Hindlimb muscle (tissue), 1 donor: ENCODE measurements around the gene MYLK. TPM values are rescaled to one million over a fixed set of nuclear protein-coding genes. Genes with fewer than 3 reads are reported as not detected.
"Not testable (repeated sequence)": the region's sequence is repeated elsewhere in the genome, so short reads cannot be mapped to it uniquely, and the experiment has no call there.

ENCODE experiments used
- DNase-seq: peaks from one replicate; pipeline ENCODE4 v3.0.0-alpha.2; 2013
- polyA plus RNA-seq: library from polyadenylated mRNA; unstranded; fragments of 120-200 nt; gene quantifications from one replicate; pipeline ENCODE4 v1.2.1, GENCODE V29; 2013; ENCODE audit not compliant: insufficient read length

The MYLK gene
- polyA plus RNA-seq, 1 donor = 23.9 TPM

GRCh38 chr3:123720638-123721037, 163.5 kb downstream of the MYLK start:
- no peak for DNase-seq

GRCh38 chr3:123719862-123720453, 164.2 kb downstream of the MYLK start:
- DNase-seq = no peak

- peak; percentile 73 for DNase-seq
Observed at GRCh38 chr3:123719061-123719756, 164.9 kb downstream of the MYLK start.

GRCh38 chr3:123718108-123718507, 166.0 kb downstream of the MYLK start:
- no peak for DNase-seq

GRCh38 chr3:123717451-123717850, 166.7 kb downstream of the MYLK start:
- not testable (repeated sequence) for DNase-seq

GRCh38 chr3:123716411-123716810, 167.7 kb downstream of the MYLK start:
- no peak for DNase-seq

GRCh38 chr3:123713211-123713610, 170.9 kb downstream of the MYLK start:
- DNase-seq = no peak

GRCh38 chr3:123712077-123712860, 171.9 kb downstream of the MYLK start:
- DNase-seq = no peak

- DNase-seq = no peak
Observed at GRCh38 chr3:123711356-123711755, 172.8 kb downstream of the MYLK start.

- no peak for DNase-seq
Observed at GRCh38 chr3:123708531-123708930, 175.6 kb downstream of the MYLK start.

- not testable (repeated sequence) for DNase-seq
Observed at GRCh38 chr3:123707641-123708040, 176.5 kb downstream of the MYLK start.

GRCh38 chr3:123706871-123707270, 177.3 kb downstream of the MYLK start:
- no peak for DNase-seq

- DNase-seq = no peak
Observed at GRCh38 chr3:123705488-123706285, 178.4 kb downstream of the MYLK start.

GRCh38 chr3:123703663-123704062, 180.5 kb downstream of the MYLK start:
- DNase-seq = not testable (repeated sequence)

GRCh38 chr3:123702720-123703119, 181.4 kb downstream of the MYLK start:
- no peak for DNase-seq

GRCh38 chr3:123702057-123702456, 182.1 kb downstream of the MYLK start:
- not testable (repeated sequence) for DNase-seq

GRCh38 chr3:123700791-123701722, 183.1 kb downstream of the MYLK start:
- DNase-seq = no peak

- DNase-seq = no peak
Observed at GRCh38 chr3:123698813-123699212, 185.3 kb downstream of the MYLK start.

- no peak for DNase-seq
Observed at GRCh38 chr3:123696808-123697207, 187.3 kb downstream of the MYLK start.

- no peak for DNase-seq
Observed at GRCh38 chr3:123695731-123696640, 188.1 kb downstream of the MYLK start.
